HG03520 (cell line): Measurements from ENCODE around the gene DST.

Experiments used
- ATAC-seq: cut with Tn5 transposase; IDR thresholded peaks from one replicate; pipeline ENCODE4 v1.9.1; 2021; ENCODE audit warnings: mild to moderate bottlenecking, moderate library complexity; ENCODE audit not compliant: unreplicated experiment

Gene DST

DNA sequence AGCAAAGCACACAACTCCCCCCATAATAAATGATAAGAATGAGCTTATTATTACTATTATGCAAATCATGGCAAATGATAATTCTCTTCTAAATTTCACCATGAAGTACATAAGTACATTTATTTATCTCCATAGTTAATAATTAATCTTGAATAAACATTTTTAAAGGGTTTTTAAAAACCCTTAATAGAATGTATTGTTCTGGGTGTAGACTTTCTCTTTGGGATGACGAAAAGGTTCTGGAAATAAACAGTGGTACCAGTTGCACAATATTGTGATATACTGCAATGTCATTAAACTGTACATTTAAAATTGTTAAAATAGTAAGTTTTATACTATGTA, 18.0 kb downstream of the DST start:
- ATAC-seq: no peak

- ATAC-seq: no peak
These were observed 18.5 kb downstream of the DST start for GRCh38 chr6:56624046-56624727.

DNA sequence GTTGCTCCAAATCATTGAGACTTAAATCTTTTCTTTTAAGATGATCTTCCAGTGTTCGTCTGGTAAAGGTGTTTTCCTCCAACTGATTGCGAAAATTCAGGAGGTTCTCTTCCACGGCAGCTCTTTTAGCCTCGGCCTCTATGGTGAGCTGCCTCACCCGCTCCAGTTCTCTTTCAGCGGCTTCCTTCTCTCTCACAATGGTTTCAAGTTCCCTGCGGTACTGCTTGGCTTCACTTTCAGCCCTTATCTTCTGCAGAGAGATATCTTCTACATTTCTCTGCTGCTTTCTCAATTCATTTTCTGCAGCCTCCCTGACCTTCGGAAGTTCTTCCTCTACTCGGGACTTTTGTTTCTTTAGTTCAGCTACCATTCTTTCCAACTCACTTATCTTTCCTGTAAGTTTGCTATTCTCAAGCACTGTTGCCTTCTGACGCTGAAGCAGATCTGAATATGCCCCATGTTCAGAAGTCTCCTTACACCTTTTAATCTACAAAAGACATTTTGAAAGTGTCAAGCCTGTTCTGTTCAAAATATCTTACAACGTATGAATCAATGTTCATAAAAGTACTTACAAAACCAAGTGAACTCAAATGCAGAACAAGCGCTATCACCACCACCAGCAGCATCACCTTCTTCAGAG, 22.3 kb downstream of the DST start:
- ATAC-seq: no peak

DNA sequence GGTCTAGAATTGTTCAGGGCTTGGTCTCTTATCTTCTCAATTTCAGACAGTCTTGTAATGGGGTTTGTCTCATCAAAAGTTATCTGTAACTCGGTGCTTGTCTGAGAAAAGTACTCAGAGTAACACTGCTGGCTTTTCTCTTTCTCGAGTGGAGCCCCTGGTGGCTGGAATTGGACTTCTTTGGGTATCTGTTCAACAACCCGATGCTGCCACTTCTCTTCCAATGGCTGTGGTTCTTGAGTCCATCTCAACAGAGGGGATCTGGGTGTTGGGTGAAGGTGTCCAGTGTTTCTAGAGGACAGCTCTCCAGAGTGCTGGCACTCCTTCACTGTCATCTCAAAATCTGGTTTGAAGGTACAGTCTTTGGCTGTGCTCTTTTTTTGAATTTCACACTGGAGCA, 24.6 kb downstream of the DST start:
- no peak for ATAC-seq

GRCh38 chr6:56616967-56617366, 25.7 kb downstream of the DST start:
- no peak for ATAC-seq

- no peak for ATAC-seq
These were observed 29.3 kb downstream of the DST start for GRCh38 chr6:56613247-56613851.

GRCh38 chr6:56608332-56608731, 34.4 kb downstream of the DST start:
- ATAC-seq: no peak

DNA sequence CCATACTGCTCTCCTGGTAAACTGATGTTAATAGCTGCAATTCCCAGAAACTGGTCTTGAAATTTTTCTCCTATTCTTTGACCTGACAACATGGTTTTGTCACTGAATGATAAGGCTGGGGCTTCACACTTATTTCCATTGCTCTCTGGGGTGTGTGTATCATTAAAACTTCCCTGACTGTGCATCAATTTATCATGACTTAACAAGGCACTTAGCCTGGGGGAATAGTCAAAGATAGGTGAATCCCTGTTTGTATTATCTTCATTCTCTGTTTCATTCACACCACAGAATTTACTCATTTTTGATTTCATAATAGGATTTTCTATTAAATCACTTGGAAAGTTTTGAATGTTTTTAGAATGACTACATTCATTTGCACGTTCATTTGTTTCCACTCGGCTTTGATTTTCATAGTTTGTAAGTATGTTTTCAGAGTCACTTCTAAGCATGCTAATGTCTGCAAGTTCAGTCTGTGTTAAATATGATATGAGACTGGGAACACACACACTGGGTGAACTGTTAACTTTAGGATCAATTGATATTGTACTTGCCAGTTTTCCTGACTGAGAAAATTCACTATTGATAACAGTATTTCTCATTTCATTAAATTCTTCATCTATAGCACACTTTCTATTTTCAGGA, 35.5 kb downstream of the DST start:
- ATAC-seq: no peak

GRCh38 chr6:56605435-56605834, 37.3 kb downstream of the DST start:
- ATAC-seq: no peak

- ATAC-seq: no peak
These were observed 38.5 kb downstream of the DST start for GRCh38 chr6:56604186-56604585.

DNA sequence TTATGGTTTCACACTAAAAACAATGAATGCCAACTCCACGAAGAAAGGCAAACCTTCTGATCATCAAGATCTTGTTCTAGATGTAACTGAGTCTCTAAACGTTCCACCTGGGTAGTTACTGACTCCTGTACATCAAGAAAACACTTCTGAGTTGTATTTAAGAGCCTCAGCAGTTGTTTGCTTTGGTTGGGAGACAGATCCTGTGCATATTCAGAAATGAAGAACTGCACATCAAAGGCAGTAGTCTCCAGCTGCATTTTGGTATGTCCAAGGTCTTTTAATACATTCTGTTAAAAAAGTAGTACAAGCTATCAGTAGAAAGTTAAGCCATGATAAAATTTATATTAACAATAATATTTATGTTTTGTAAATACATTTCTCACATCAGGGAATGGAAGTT, 41.3 kb downstream of the DST start:
- ATAC-seq: no peak

GRCh38 chr6:56595490-56596122, 47.1 kb downstream of the DST start:
- peak; percentile 28 for ATAC-seq

- ATAC-seq: no peak
These were observed 48.0 kb downstream of the DST start for GRCh38 chr6:56594699-56595098.

DNA sequence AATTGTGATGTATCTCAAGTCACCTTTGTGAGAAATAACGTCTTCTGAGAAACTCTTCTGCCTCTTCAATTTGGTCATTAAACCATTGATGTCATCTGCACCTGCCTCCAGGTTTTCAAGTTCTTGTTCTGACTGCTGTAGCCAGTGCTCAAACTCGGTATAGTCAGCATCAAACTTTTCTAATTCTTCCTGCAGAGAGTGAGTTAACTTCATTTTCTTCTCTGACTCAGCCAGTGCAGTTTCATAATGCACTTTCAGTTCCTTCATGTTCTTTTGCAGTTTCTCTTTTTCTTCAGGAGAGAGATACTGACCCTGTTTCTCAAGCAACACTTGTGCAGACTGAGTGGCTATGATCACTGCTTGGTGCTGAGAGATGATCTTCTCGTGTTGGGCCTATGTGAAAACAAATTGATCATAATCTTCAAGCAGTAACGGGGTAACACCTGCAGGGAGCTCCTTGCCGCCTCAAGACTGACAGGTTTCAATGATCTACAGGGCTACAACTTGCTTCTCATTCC, 48.8 kb downstream of the DST start:
- peak; percentile 94 for ATAC-seq

DNA sequence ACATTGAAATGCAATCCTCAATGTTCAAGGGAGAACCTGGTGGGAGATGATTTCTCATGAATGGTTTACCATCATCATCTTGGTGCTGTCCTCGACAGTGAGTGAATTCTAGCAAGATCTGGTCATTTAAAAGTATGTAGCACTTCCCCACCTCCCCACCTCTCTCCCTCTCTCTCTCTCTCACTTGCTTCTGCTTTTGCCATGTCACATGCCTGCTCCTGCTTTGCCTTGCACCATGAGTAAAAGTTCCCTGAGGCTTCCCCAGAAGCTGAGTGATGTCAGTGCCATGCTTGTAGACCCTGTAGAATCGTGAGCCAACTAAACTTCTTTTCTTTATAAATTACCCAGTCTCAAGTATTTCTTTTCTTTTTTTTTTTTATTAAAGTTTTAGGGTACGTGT, 60.5 kb downstream of the DST start:
- ATAC-seq: no peak

- no peak for ATAC-seq
These were observed 61.3 kb downstream of the DST start for GRCh38 chr6:56581296-56581925.

GRCh38 chr6:56580271-56580670, 62.4 kb downstream of the DST start:
- ATAC-seq: no peak

DNA sequence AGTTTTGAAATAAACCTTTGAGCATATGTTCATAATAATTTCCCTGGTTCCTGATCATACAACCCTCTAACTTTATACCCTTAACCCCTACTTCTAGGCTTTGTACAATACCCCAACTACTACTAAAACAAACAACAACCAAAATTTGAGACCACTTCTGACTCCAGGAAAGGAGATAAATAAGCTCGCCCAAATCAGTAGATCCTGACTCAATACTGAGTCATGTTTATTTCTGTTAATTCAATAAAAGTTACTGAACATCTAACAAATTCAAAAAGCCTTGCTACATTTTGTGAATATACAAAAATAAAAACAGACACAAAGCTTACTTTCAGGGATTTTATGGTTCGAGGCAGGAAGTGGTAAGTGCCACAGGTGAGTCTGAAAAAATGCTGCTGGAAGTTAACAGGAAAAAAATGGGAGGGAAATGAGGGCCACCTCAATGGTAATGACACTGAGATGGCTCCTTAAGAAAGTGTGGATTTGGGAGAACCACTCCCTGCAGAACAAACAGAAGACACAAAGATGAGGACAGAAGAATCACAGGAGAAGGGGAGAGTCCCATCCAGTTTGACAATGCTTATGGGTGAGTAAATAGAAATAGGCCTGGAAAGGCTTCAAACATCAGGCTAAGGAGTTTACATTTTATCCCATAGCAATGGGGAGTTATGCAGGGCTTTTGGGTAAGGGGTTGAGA, 63.4 kb downstream of the DST start:
- ATAC-seq: no peak

- no peak for ATAC-seq
These were observed 67.0 kb downstream of the DST start for GRCh38 chr6:56575736-56576135.

DNA sequence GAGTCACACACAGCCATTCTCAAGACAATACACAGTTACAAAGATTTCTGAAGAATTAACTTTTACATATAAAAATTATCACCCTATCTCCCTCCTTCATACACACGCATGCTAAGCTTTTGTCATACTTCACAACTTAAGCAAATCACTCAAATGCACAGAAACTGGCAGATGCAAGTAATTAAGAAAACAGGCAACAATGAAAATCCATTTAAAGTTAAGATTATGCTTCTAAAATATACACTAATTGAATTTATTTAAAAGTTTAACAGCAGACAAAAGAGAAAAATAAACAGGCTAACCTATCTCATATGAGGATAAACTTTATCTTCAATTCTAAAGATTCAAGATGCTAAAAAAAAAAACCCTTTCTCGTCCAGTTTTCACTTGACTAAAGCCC, 68.4 kb downstream of the DST start:
- ATAC-seq: no peak
